Kidney (tissue), 14 donors: Measurements from ENCODE around the gene PEX14. TPM values are rescaled to one million over a fixed set of nuclear protein-coding genes. Genes with fewer than 3 reads are reported as not detected.

Experiments
- DNase-seq, 5 donors: peaks; one replicate each; pipeline ENCODE4 v3.0.0-alpha.2; 2013 to 2020
- FAIRE-seq: peaks from 2 replicates; lab custom pipeline; 2012; peaks lifted over from hg19 to GRCh38; lab: Jason Lieb, UNC
- H3K27ac ChIP-seq, 2 donors: one replicate each; pipeline ENCODE4 v1.7.0; 2013; ENCODE audit warnings: low read depth in 2 of 2, low read length in 2 of 2, inconsistent platforms in 1 of 2
- H3K27me3 ChIP-seq: one replicate; pipeline ENCODE4 v1.7.1; 2013; ENCODE audit warnings: low read length, inconsistent platforms; ENCODE audit not compliant: control insufficient read depth, insufficient read depth
- H3K36me3 ChIP-seq, 3 donors: one replicate each; pipeline versions ENCODE4 v1.7.0 to v1.7.1; 2013; ENCODE audit warnings: low read length in 3 of 3, control low read depth in 1 of 3, inconsistent platforms in 1 of 3; ENCODE audit not compliant: insufficient read depth in 3 of 3, control insufficient read depth in 2 of 3
- H3K4me1 ChIP-seq, 3 donors: one replicate each; pipeline versions ENCODE4 v1.7.0 to v1.7.1; 2013; ENCODE audit warnings: low read length in 3 of 3, inconsistent platforms in 1 of 3, low read depth in 1 of 3; ENCODE audit not compliant: control insufficient read depth in 2 of 3, insufficient read depth in 2 of 3
- H3K4me3 ChIP-seq, 3 donors: one replicate each; pipeline versions ENCODE4 v1.7.0 to v1.8.1; 2013; ENCODE audit warnings: low read length in 3 of 3, control low read depth in 1 of 3, inconsistent platforms in 1 of 3
- H3K9ac ChIP-seq, 3 donors: one replicate each; pipeline versions ENCODE4 v1.7.0 to v1.7.1; 2013; ENCODE audit warnings: low read length in 3 of 3, control low read depth in 1 of 3, inconsistent platforms in 1 of 3
- H3K9me3 ChIP-seq, 3 donors: one replicate each; pipeline versions ENCODE4 v1.7.0 to v1.7.1; 2013; ENCODE audit warnings: low read length in 3 of 3, control low read depth in 1 of 3, inconsistent platforms in 1 of 3; ENCODE audit not compliant: control insufficient read depth in 2 of 3, insufficient read depth in 1 of 3
- intact Hi-C: fragments of 100-400 bp; cut with DNase I; formaldehyde crosslinking; loops from one replicate; pipeline ENCODE4 v1.11.1; 2022
- polyA plus RNA-seq: library from polyadenylated mRNA; stranded (reverse); fragments of 350-450 nt; fragmentation: Illumina TruSeq; extraction: RNeasy Lipid Tissue Mini Kit (QIAGEN cat#74804); gene quantifications from one replicate; pipeline ENCODE4 v1.2.3, GENCODE V29; 2014; ENCODE audit warnings: low read depth, low replicate concordance; ENCODE audit not compliant: insufficient read depth
- total RNA-seq: library from RNA; stranded (reverse); fragmentation: NEBNext Ultra II Directional; extraction: Animal tissue kit (Norgen Biotek cat#: 25700); gene quantifications from one replicate; pipeline ENCODE4 v1.2.1, GENCODE V29; 2021
- TF ChIP-seq, protein P1 (sequence below): IDR thresholded peaks from 3 replicates; pipeline ENCODE4 v1.5.1; 2012; ENCODE audit warnings: mild to moderate bottlenecking, moderate library complexity, borderline replicate concordance; ENCODE audit not compliant: insufficient read depth; ENCODE audit errors: extremely low read depth
- donor health status: control.
- donor health status: control.
- donor health status: control.
- donor health status: control.
- donor health status: control.
- donor health status: DM: yes; HTN: yes; CAD: no.
- donor health status: Normal renal cell carcinoma (clear cell type).

PEX14 gene
- total and polyA plus RNA-seq, 2 donors from 2014 or later, result 22.8 to 25.8 TPM

DNA sequence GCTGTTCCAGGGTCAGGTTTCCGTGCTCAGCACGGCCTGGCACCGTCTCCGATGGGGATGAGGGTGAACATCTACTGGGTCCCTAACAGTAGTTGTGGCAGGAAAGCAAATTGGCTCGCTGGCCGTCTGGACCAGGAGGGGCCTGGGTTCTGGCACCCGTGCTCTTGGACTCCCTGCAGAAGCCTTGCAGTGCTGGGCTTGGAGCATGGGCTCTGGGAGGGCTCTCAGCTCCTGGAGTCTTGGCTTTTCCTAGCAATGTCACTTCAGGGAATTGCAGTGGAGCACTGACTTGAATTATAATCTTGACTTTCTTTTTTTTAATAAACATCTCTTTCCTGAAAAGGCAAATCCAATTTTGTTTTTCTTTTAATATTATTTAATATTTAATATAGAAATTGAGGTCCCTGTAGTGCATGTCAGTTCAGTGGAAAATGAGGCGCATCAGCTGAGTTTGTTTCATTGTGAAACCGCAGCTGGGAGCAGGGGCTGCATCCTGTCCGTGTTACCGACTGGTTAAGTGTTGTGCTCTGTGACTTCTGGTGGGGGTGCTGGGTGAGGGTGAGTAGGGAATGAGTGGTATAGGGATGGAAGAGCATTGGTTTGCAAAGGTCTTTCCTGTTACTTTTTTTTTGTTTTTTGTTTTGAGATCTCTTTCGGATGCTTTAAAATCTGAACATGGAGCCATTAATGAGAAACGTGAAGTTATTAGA is 64.1 kb downstream of the PEX14 start:
- FAIRE-seq (no peak), DNase-seq (peak in 1 of 5 donors; percentile 20)
- intact Hi-C loops, result no loop called here

GRCh38 chr1:10539411-10540043 is 64.8 kb downstream of the PEX14 start:
- intact Hi-C loops, result no loop called here
- no peak for FAIRE-seq

More for the DNA sequence above, 64.1 kb downstream of the PEX14 start:
- Histone ChIP-seq H3K9ac (no peak overlapping the region), H3K27me3 (no peaks in the 10 kb centered on the region), H3K27ac (no peak overlapping the region), H3K36me3 (peaks cover 0 to 4% (median 0%) of the 10 kb centered on the region in 3 donors), H3K4me1 (peaks cover 0 to 4% (median 0%) of the 10 kb centered on the region in 3 donors), H3K9me3 (no peaks in the 10 kb centered on the region), H3K4me3 (no peak overlapping the region)
- TF ChIP-seq, protein P1, sequence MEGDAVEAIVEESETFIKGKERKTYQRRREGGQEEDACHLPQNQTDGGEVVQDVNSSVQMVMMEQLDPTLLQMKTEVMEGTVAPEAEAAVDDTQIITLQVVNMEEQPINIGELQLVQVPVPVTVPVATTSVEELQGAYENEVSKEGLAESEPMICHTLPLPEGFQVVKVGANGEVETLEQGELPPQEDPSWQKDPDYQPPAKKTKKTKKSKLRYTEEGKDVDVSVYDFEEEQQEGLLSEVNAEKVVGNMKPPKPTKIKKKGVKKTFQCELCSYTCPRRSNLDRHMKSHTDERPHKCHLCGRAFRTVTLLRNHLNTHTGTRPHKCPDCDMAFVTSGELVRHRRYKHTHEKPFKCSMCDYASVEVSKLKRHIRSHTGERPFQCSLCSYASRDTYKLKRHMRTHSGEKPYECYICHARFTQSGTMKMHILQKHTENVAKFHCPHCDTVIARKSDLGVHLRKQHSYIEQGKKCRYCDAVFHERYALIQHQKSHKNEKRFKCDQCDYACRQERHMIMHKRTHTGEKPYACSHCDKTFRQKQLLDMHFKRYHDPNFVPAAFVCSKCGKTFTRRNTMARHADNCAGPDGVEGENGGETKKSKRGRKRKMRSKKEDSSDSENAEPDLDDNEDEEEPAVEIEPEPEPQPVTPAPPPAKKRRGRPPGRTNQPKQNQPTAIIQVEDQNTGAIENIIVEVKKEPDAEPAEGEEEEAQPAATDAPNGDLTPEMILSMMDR, result no peak

GRCh38 chr1:10540277-10541005 is 65.7 kb downstream of the PEX14 start:
- peaks cover 0 to 4% (median 0%) of the 10 kb centered on the region in 3 donors for H3K36me3 ChIP-seq
- H3K4me1 ChIP-seq, result peaks cover 0 to 4% (median 0%) of the 10 kb centered on the region in 3 donors
- intact Hi-C loops, result no loop called here
- H3K9me3 ChIP-seq, result no peaks in the 10 kb centered on the region
- FAIRE-seq, result no peak
- TF ChIP-seq, protein P1, result no peak
- H3K27ac ChIP-seq, result peak overlapping the region; percentile 24 to 25
- H3K27me3 ChIP-seq, result no peaks in the 10 kb centered on the region
- DNase-seq, result no peak
- H3K4me3 ChIP-seq, result no peak overlapping the region
- no peak overlapping the region for H3K9ac ChIP-seq

More at GRCh38 chr1:10539411-10540043, 64.8 kb downstream of the PEX14 start:
- H3K36me3 ChIP-seq, result peaks cover 0 to 4% (median 0%) of the 10 kb centered on the region in 3 donors
- H3K4me1 ChIP-seq, result peaks cover 0 to 4% (median 0%) of the 10 kb centered on the region in 3 donors
- no peak for DNase-seq
- H3K9ac ChIP-seq, result no peak overlapping the region
- no peak overlapping the region for H3K4me3 ChIP-seq
- no peaks in the 10 kb centered on the region for H3K27me3 ChIP-seq
- no peaks in the 10 kb centered on the region for H3K9me3 ChIP-seq
- TF ChIP-seq, protein P1, result no peak
- no peak overlapping the region for H3K27ac ChIP-seq
